Effector CD4-positive, alpha-beta T cell (primary cell): ENCODE data around the gene RAB36.

Experiments
- DNase-seq: peaks from one replicate; pipeline ENCODE4 v3.0.0-alpha.2; 2020

RAB36 gene

GRCh38 chr22:23211622-23212021 is 66.3 kb downstream of the RAB36 start:
- no peak for DNase-seq

GRCh38 chr22:23212061-23213021 is 67.1 kb downstream of the RAB36 start:
- no peak for DNase-seq

- DNase-seq, result no peak
These were observed 67.8 kb downstream of the RAB36 start for GRCh38 chr22:23213022-23213555.

- DNase-seq, result no peak
These were observed 68.5 kb downstream of the RAB36 start for GRCh38 chr22:23213581-23214334.
